Type B pancreatic cell (in vitro differentiated cells): ENCODE measurements around the gene DUOXA2. TPM values are rescaled to one million over a fixed set of nuclear protein-coding genes. Genes with fewer than 3 reads are reported as not detected.

Source experiments
- DNase-seq: peaks from one replicate; pipeline ENCODE4 v3.0.0; 2021; ENCODE audit warnings: mixed read lengths; ENCODE audit not compliant: unreplicated experiment; ENCODE audit errors: extremely low spot score
- H3K27ac Mint-ChIP-seq: 2 replicates; pipeline ENCODE4 v1.8.0; 2021; ENCODE audit warnings: mild to moderate bottlenecking, mixed read lengths
- H3K27me3 Mint-ChIP-seq: 2 replicates; pipeline ENCODE4 v1.8.0; 2021; ENCODE audit warnings: mixed read lengths
- H3K36me3 Mint-ChIP-seq: 2 replicates; pipeline ENCODE4 v1.8.0; 2021; ENCODE audit warnings: mixed read lengths
- H3K4me1 Mint-ChIP-seq: one replicate; pipeline ENCODE4 v1.8.0; 2021; ENCODE audit warnings: mixed read lengths; ENCODE audit not compliant: unreplicated experiment
- H3K4me3 Mint-ChIP-seq: 2 replicates; pipeline ENCODE4 v1.8.0; 2021; ENCODE audit warnings: mild to moderate bottlenecking, mixed read lengths
- H3K9me3 Mint-ChIP-seq: 2 replicates; pipeline ENCODE4 v1.8.0; 2021; ENCODE audit warnings: mixed read lengths
- total RNA-seq: library from RNA; stranded (reverse); gene quantifications from 2 replicates; pipeline ENCODE4 v1.2.1, GENCODE V29; 2021; ENCODE audit warnings: low replicate concordance
- TF ChIP-seq, protein P1 (sequence below): fragments of 200-600 bp; sonication (generic); conservative IDR thresholded peaks from 2 replicates; pipeline ENCODE4 v1.5.0; 2021; ENCODE audit warnings: antibody characterized with exemption, mild to moderate bottlenecking

The DUOXA2 gene
- total RNA-seq, 1 donor from 2014 or later: 0.17 TPM

DNA sequence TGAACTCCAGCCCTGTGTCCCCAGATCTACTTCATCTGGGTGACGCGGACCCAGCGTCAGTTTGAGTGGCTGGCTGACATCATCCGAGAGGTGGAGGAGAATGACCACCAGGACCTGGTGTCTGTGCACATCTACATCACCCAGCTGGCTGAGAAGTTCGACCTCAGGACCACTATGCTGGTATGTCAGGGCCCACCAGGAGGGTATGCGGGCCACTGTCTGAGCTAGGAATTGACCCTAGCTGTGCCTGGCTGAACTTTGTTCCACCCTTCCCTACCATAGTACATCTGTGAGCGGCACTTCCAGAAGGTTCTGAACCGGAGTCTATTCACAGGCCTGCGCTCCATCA lies 49.4 kb downstream of the DUOXA2 start:
- no peaks in the 10 kb centered on the region for H3K9me3 Mint-ChIP-seq
- TF ChIP-seq, protein P1, sequence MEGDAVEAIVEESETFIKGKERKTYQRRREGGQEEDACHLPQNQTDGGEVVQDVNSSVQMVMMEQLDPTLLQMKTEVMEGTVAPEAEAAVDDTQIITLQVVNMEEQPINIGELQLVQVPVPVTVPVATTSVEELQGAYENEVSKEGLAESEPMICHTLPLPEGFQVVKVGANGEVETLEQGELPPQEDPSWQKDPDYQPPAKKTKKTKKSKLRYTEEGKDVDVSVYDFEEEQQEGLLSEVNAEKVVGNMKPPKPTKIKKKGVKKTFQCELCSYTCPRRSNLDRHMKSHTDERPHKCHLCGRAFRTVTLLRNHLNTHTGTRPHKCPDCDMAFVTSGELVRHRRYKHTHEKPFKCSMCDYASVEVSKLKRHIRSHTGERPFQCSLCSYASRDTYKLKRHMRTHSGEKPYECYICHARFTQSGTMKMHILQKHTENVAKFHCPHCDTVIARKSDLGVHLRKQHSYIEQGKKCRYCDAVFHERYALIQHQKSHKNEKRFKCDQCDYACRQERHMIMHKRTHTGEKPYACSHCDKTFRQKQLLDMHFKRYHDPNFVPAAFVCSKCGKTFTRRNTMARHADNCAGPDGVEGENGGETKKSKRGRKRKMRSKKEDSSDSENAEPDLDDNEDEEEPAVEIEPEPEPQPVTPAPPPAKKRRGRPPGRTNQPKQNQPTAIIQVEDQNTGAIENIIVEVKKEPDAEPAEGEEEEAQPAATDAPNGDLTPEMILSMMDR: no peak
- peak overlapping the region; percentile 47 for H3K4me3 Mint-ChIP-seq
- peaks cover 10% of the 10 kb centered on the region for H3K4me1 Mint-ChIP-seq
- no peaks in the 10 kb centered on the region for H3K27me3 Mint-ChIP-seq
- H3K27ac Mint-ChIP-seq: peak overlapping the region; percentile 76
- DNase-seq: no peak
- H3K36me3 Mint-ChIP-seq: no peaks in the 10 kb centered on the region

DNA sequence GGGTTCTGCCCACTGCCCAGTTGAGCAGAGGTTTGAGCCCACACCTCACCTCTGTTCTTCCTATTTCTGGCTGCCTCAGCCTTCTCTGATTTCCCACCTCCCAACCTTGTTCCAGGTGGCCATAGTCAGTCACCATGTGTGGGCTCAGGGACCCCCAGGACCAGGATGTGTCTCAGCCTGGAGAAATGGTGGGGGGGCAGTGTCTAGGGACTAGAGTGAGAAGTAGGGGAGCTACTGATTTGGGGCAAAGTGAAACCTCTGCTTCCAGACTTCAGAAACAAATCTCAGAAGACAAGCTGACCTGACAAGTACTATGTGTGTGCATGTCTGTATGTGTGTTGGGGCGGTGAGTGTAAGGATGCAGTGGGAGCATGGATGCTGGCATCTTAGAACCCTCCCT lies 50.8 kb downstream of the DUOXA2 start:
- TF ChIP-seq, protein P1: no peak
- Mint-ChIP-seq H3K9me3 (no peaks in the 10 kb centered on the region), H3K36me3 (no peaks in the 10 kb centered on the region), H3K4me3 (peak overlapping the region; percentile 71), H3K27me3 (no peaks in the 10 kb centered on the region), H3K4me1 (peaks cover 10% of the 10 kb centered on the region), H3K27ac (peak overlapping the region; percentile 74)
- no peak for DNase-seq

DNA sequence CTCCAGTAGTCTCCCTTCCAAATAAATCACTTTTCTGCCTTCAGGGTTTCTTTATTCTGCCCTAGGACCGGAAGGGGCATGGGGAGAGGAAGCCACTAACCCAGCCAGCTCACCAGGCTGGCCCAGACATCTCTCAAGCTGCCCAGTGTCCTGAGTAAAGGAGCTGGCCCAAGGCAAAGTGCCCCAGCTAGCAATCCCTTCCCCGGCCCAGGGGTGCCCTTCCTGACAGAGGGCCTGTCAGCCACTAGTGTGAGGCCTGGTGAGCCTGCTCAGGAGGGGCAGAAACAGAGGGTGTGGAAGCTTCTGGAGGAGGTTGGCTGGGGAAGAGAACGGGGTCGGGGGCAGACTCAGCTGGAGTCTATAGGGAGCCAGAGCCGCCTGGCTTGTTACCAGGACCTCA lies 51.4 kb downstream of the DUOXA2 start:
- peaks cover 10% of the 10 kb centered on the region for H3K4me1 Mint-ChIP-seq
- H3K9me3 Mint-ChIP-seq: no peaks in the 10 kb centered on the region
- peak overlapping the region; percentile 71 for H3K4me3 Mint-ChIP-seq
- H3K27ac Mint-ChIP-seq: peak overlapping the region; percentile 74
- DNase-seq: no peak
- TF ChIP-seq, protein P1: no peak
- H3K36me3 Mint-ChIP-seq: no peaks in the 10 kb centered on the region
- H3K27me3 Mint-ChIP-seq: no peaks in the 10 kb centered on the region

DNA sequence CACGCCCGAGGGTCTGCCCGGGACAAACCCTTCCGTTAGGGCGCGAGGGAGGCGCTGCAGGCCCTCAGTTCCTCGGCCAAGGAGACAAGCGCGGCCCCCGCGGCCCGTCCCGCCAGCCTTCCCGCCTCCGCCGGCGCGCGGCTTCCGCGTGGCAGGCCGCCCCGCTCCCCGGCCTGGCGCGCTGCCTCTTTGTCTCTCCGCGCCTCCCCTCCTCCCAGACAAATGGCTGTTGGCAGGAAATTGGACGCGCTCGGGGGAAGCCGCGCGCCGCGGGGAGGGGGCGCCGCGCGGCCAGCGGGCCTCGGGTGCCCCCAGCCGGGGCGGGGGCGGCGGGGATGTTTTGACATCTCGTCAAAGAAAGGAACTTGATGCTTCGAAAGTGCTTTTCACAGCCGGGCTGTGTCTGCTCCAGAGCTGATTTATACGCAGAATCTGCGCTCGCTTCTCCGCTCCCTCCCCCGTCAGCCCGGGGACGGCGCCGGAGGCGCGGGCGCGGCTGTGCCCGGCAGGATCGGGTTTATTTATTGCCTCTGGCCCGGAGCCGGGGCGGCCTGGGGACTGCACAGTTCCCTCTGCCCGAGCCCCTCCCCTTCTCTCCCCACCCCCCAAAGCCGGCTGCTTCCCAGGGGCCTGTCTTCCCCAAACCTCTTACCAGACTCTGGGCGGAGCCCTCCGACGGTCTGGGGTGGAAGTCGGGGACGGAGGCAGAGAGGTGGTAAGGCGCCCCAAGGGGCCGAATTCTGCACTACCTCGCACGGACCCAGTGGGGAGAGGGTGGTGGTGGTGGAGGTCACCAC lies 52.9 kb downstream of the DUOXA2 start:
- peak; percentile 87 for DNase-seq
- H3K4me1 Mint-ChIP-seq: peaks cover 10% of the 10 kb centered on the region
- no peaks in the 10 kb centered on the region for H3K27me3 Mint-ChIP-seq
- TF ChIP-seq, protein P1: peak; percentile 74
- no peaks in the 10 kb centered on the region for H3K9me3 Mint-ChIP-seq
- peak overlapping the region; percentile 74 for H3K4me3 Mint-ChIP-seq
- peaks cover 3% of the 10 kb centered on the region for H3K36me3 Mint-ChIP-seq
- H3K27ac Mint-ChIP-seq: peak overlapping the region; percentile 69

GRCh38 chr15:45167631-45168205 lies 53.6 kb downstream of the DUOXA2 start:
- H3K27ac Mint-ChIP-seq: peak overlapping the region; percentile 69
- peaks cover 10% of the 10 kb centered on the region for H3K4me1 Mint-ChIP-seq
- H3K27me3 Mint-ChIP-seq: no peaks in the 10 kb centered on the region

More at GRCh38 chr15:45167631-45168205, 53.6 kb downstream of the DUOXA2 start:
- no peak for DNase-seq
- Mint-ChIP-seq H3K36me3 (peaks cover 3% of the 10 kb centered on the region), H3K4me3 (peak overlapping the region; percentile 74), H3K9me3 (no peaks in the 10 kb centered on the region)
- TF ChIP-seq, protein P1: peak; percentile 4

Other genes with a start within 250 kb of the DUOXA2 start
- gene TERB2, start 157.6 kb upstream of the DUOXA2 start, total RNA-seq: not detected in 2 replicates
- 58.7 and 72.7 TPM in 2 replicates for gene SORD, start 91.1 kb upstream of the DUOXA2 start, total RNA-seq
- gene DUOX2, start 154 bp upstream of the DUOXA2 start, total RNA-seq: 3.1 TPM in 2 replicates
- 3.2 and 9.4 TPM in 2 replicates for gene DUOXA1, start 15.6 kb downstream of the DUOXA2 start, total RNA-seq
- gene DUOX1, start 15.7 kb downstream of the DUOXA2 start, total RNA-seq: 5.5 and 11.1 TPM in 2 replicates
- gene SHF, start 73.6 kb downstream of the DUOXA2 start, total RNA-seq: 10.9 and 29.0 TPM in 2 replicates
- gene SLC28A2, start 137.9 kb downstream of the DUOXA2 start, total RNA-seq: 0.14 and 2.4 TPM in 2 replicates